ENCODE results near the gene PDE11A.

GRCh38 chr2:177599956-177600355 lies 472.6 kb downstream of the PDE11A start:
- TF ChIP-seq CTCF (IDR thresholded peaks at IDR 0.05) (no peak), POLR2A (IDR thresholded peaks at IDR 0.05) (no peak), EP300 (IDR thresholded peaks at IDR 0.05) (no peak)
